ENCODE data around the gene ELMO1.

The ELMO1 gene

GRCh38 chr7:36931892-36932291 lies 516.8 kb downstream of the ELMO1 start:
- in situ Hi-C loops (cut with HindIII; ENCODE audit: low sequenced_read_pairs), result no loop called here
- no peak for TF ChIP-seq CTCF (IDR thresholded peaks at IDR 0.05; ENCODE audit: low read depth, low read length, missing control alignments)
- no peak for DNase-seq (ENCODE audit: low read depth)
- H3K4me3 ChIP-seq (ENCODE audit: low read depth, low read length), result no peak overlapping the region

DNA sequence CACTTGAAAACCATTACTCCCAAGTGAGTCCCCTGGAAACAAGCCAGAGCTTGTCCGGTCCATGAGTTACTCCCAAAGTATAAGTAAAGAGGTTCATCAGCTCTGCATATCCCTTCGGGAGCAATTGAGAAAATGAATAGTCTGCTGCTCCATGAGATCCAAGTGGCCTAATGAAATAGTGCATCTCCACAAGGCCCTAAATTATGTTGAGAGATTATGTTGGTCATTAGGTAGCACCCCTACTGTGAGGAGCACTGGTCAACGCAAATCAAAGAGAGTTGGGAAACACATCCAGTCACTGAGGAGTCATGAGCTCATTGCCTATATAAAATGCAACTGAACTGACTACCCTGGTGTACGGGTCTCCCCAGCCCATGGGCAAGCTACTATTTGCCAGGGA lies 518.9 kb downstream of the ELMO1 start:
- H3K4me3 ChIP-seq (ENCODE audit: low read depth, low read length), result no peak overlapping the region
- in situ Hi-C loops (cut with HindIII; ENCODE audit: low sequenced_read_pairs), result no loop called here
- no peak for TF ChIP-seq CTCF (IDR thresholded peaks at IDR 0.05; ENCODE audit: low read depth, low read length, missing control alignments)
- DNase-seq (ENCODE audit: low read depth), result no peak

DNA sequence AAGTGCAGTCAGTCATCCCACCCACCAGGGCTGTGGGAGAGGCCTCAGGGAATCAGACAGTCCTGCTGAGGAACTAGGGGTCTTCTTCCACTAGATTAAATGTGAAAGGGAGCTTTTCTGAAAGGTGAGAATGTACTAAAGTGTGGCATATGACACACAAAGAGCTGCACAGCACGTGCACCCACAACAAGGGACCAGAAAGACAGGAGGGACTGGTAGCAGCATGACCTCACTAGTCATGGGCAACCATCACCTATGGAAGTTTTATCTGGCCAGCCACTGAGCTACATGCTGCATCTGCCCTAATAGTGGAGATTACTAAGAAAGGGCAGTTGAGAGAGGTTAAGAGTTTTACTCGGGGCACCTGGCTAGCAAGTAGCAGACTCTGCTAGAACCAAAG lies 519.9 kb downstream of the ELMO1 start:
- no peak for DNase-seq (ENCODE audit: low read depth)
- TF ChIP-seq CTCF (IDR thresholded peaks at IDR 0.05; ENCODE audit: low read depth, low read length, missing control alignments), result no peak
- no peak overlapping the region for H3K4me3 ChIP-seq (ENCODE audit: low read depth, low read length)
- in situ Hi-C loops (cut with HindIII; ENCODE audit: low sequenced_read_pairs), result no loop called here

GRCh38 chr7:36928311-36928710 lies 520.4 kb downstream of the ELMO1 start:
- H3K4me3 ChIP-seq (ENCODE audit: low read depth, low read length), result no peak overlapping the region
- in situ Hi-C loops (cut with HindIII; ENCODE audit: low sequenced_read_pairs), result no loop called here
- DNase-seq (ENCODE audit: low read depth), result no peak
- TF ChIP-seq CTCF (IDR thresholded peaks at IDR 0.05; ENCODE audit: low read depth, low read length, missing control alignments), result no peak

DNA sequence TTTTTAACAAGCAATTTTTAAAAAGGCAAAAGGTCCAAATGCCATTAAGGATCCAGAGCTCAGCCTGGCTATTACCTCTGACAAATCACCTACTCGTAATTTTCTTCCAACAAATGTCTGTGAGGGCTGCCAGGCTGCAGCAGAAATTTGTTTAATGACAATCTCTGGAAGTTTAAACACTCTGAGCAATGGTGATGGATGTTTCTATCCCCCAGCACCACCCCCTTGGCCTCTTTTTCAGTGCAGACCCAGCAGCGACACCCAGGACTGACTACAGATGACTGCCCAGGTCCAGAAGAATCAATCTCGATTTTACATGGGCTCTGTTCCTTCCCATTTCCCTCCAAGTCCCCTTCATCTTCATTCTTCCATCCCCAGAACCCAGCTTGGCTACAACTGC lies 523.0 kb downstream of the ELMO1 start:
- TF ChIP-seq CTCF (IDR thresholded peaks at IDR 0.05; ENCODE audit: low read depth, low read length, missing control alignments), result no peak
- H3K4me3 ChIP-seq (ENCODE audit: low read depth, low read length), result no peak overlapping the region
- in situ Hi-C loops (cut with HindIII; ENCODE audit: low sequenced_read_pairs), result no loop called here
- DNase-seq (ENCODE audit: low read depth), result no peak

DNA sequence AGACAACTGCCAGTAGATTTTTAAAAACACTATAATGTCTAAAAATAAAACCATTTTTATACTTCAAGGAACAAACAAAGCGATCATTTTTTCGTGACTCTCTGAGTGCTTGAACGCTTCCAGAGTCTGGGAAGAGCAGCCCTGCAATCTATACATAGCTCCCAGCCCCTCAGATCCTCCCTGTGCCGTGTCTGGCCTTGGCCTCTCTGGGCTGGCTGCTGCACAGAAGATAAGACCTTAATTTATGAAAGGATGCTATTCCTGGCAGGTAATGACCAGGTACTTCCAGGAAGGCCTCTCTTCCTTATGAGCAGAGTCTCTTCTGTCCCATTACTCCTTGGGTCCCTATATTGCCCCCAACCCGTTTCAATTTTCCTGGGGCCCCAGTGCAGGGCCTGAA lies 523.5 kb downstream of the ELMO1 start:
- no peak for TF ChIP-seq CTCF (IDR thresholded peaks at IDR 0.05; ENCODE audit: low read depth, low read length, missing control alignments)
- in situ Hi-C loops (cut with HindIII; ENCODE audit: low sequenced_read_pairs), result no loop called here
- H3K4me3 ChIP-seq (ENCODE audit: low read depth, low read length), result no peak overlapping the region
- no peak for DNase-seq (ENCODE audit: low read depth)

GRCh38 chr7:36923943-36924436 lies 524.7 kb downstream of the ELMO1 start:
- in situ Hi-C loops (cut with HindIII; ENCODE audit: low sequenced_read_pairs), result no loop called here
- DNase-seq (ENCODE audit: low read depth), result no peak
- no peak for TF ChIP-seq CTCF (IDR thresholded peaks at IDR 0.05; ENCODE audit: low read depth, low read length, missing control alignments)
- no peak overlapping the region for H3K4me3 ChIP-seq (ENCODE audit: low read depth, low read length)

Data from astrocyte of the cerebellum (primary cell).